ENCODE results near the gene CLEC1A.

Gene CLEC1A

GRCh38 chr12:10101042-10101579, 2.3 kb upstream of the CLEC1A start:
- DNase-seq (ENCODE audit: low read depth): peak; percentile 36

GRCh38 chr12:10097521-10097920, 1.3 kb downstream of the CLEC1A start:
- DNase-seq (ENCODE audit: low read depth): peak; percentile 6

GRCh38 chr12:10095971-10096370, 2.8 kb downstream of the CLEC1A start:
- DNase-seq (ENCODE audit: low read depth): no peak

GRCh38 chr12:10094646-10095395, 4.0 kb downstream of the CLEC1A start:
- no peak for DNase-seq (ENCODE audit: low read depth)

GRCh38 chr12:10088955-10089900, 9.6 kb downstream of the CLEC1A start:
- DNase-seq (ENCODE audit: low read depth): no peak

- no peak for DNase-seq (ENCODE audit: low read depth)
These were observed 10.8 kb downstream of the CLEC1A start for GRCh38 chr12:10088031-10088430.

- no peak for DNase-seq (ENCODE audit: low read depth)
These were observed 12.4 kb downstream of the CLEC1A start for GRCh38 chr12:10086387-10086786.

GRCh38 chr12:10084733-10085132, 14.1 kb downstream of the CLEC1A start:
- no peak for DNase-seq (ENCODE audit: low read depth)

- DNase-seq (ENCODE audit: low read depth): peak; percentile 5
These were observed 16.5 kb downstream of the CLEC1A start for GRCh38 chr12:10082117-10082874.

- no peak for DNase-seq (ENCODE audit: low read depth)
These were observed 23.3 kb downstream of the CLEC1A start for GRCh38 chr12:10075451-10075850.

- no peak for DNase-seq (ENCODE audit: low read depth)
These were observed 25.5 kb downstream of the CLEC1A start for GRCh38 chr12:10073261-10073660.

GRCh38 chr12:10072131-10072530, 26.7 kb downstream of the CLEC1A start:
- no peak for DNase-seq (ENCODE audit: low read depth)

GRCh38 chr12:10070380-10070779, 28.4 kb downstream of the CLEC1A start:
- no peak for DNase-seq (ENCODE audit: low read depth)

- no peak for DNase-seq (ENCODE audit: low read depth)
These were observed 28.8 kb downstream of the CLEC1A start for GRCh38 chr12:10069976-10070375.

- peak; percentile 74 for DNase-seq (ENCODE audit: low read depth)
These were observed 29.7 kb downstream of the CLEC1A start for GRCh38 chr12:10069099-10069498.

- no peak for DNase-seq (ENCODE audit: low read depth)
These were observed 30.1 kb downstream of the CLEC1A start for GRCh38 chr12:10068644-10069043.

- peak; percentile 38 for DNase-seq (ENCODE audit: low read depth)
These were observed 30.8 kb downstream of the CLEC1A start for GRCh38 chr12:10067942-10068341.

- DNase-seq (ENCODE audit: low read depth): no peak
These were observed 31.5 kb downstream of the CLEC1A start for GRCh38 chr12:10067264-10067663.

GRCh38 chr12:10065241-10065640, 33.5 kb downstream of the CLEC1A start:
- DNase-seq (ENCODE audit: low read depth): no peak

- DNase-seq (ENCODE audit: low read depth): no peak
These were observed 40.4 kb downstream of the CLEC1A start for GRCh38 chr12:10058387-10058786.

GRCh38 chr12:10052193-10052913, 46.4 kb downstream of the CLEC1A start:
- no peak for DNase-seq (ENCODE audit: low read depth)

All from ELR (cell line).